A549 (cell line): ENCODE data around the gene ZC3H7A.

Experiments used
- CHD4 ChIP-seq: fragments of 200-600 bp; sonication (generic); IDR thresholded peaks from 2 replicates; pipeline ENCODE4 v1.6.1; 2016; ENCODE audit warnings: antibody characterized with exemption, mild to moderate bottlenecking, borderline replicate concordance
- ELK1 ChIP-seq: fragments of 150-350 bp; IDR thresholded peaks from 2 replicates; pipeline ENCODE4 v1.6.1; 2014; ENCODE audit warnings: low read depth, mild to moderate bottlenecking, low read length
- ESRRA ChIP-seq: fragments of 150-350 bp; IDR thresholded peaks from 2 replicates; pipeline ENCODE4 v1.6.1; 2014; ENCODE audit warnings: mild to moderate bottlenecking, low read length, borderline replicate concordance
- JUN ChIP-seq, 2 experiments: fragments of >200 bp; sonication (Bioruptor Twin); formaldehyde crosslinking; IDR thresholded peaks; 2 replicates in 1 of 2; 3 replicates in 1 of 2; pipeline ENCODE4 v1.6.1; 2016 to 2017
- MYC ChIP-seq: IDR thresholded peaks from 2 replicates; pipeline ENCODE4 v1.6.1; 2012; ENCODE audit warnings: mild to moderate bottlenecking, inconsistent platforms, low read length, improper control_type of control experiment, borderline replicate concordance
- POLR2A ChIP-seq: IDR thresholded peaks from 2 replicates; pipeline ENCODE4 v1.6.1; 2012; ENCODE audit warnings: mild to moderate bottlenecking, low read length
- TF ChIP-seq, protein P1 (sequence below): fragments of >200 bp; sonication (Bioruptor Twin); formaldehyde crosslinking; IDR thresholded peaks from 3 replicates; pipeline ENCODE4 v1.5.1; 2016

GRCh38 chr16:11757671-11758545 is 39.1 kb downstream of the ZC3H7A start:
- TF ChIP-seq, protein P1, sequence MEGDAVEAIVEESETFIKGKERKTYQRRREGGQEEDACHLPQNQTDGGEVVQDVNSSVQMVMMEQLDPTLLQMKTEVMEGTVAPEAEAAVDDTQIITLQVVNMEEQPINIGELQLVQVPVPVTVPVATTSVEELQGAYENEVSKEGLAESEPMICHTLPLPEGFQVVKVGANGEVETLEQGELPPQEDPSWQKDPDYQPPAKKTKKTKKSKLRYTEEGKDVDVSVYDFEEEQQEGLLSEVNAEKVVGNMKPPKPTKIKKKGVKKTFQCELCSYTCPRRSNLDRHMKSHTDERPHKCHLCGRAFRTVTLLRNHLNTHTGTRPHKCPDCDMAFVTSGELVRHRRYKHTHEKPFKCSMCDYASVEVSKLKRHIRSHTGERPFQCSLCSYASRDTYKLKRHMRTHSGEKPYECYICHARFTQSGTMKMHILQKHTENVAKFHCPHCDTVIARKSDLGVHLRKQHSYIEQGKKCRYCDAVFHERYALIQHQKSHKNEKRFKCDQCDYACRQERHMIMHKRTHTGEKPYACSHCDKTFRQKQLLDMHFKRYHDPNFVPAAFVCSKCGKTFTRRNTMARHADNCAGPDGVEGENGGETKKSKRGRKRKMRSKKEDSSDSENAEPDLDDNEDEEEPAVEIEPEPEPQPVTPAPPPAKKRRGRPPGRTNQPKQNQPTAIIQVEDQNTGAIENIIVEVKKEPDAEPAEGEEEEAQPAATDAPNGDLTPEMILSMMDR = no peak
- TF ChIP-seq CHD4 (no peak), JUN (IDR thresholded peaks at IDR 0.05) (no peak), POLR2A (no peak), ESRRA (no peak), ELK1 (no peak), MYC (no peak)
